Liver (tissue), 9 donors: ENCODE measurements around the gene RSBN1. TPM values are rescaled to one million over a fixed set of nuclear protein-coding genes. Genes with fewer than 3 reads are reported as not detected.

ENCODE experiments used
- DNase-seq: peaks from one replicate; pipeline ENCODE4 v3.0.0-alpha.2; 2017; ENCODE audit warnings: low spot score
- H3K27ac ChIP-seq, 2 donors: one replicate each; pipeline ENCODE4 v1.7.0; 2013; ENCODE audit warnings: inconsistent platforms in 2 of 2, low read length in 2 of 2, control low read depth in 1 of 2, low read depth in 1 of 2, mild to moderate bottlenecking in 1 of 2
- H3K27me3 ChIP-seq, 4 donors: one replicate each; pipeline versions ENCODE4 v1.6.1 to v1.7.0; 2013; ENCODE audit warnings: low read length in 3 of 4, inconsistent platforms in 1 of 4, mild to moderate bottlenecking in 1 of 4, moderate library complexity in 1 of 4; ENCODE audit not compliant: control insufficient read depth in 4 of 4, insufficient read depth in 4 of 4
- H3K36me3 ChIP-seq, 4 donors: one replicate each; pipeline versions ENCODE4 v1.6.1 to v1.7.0; 2013; ENCODE audit warnings: low read length in 3 of 4, mild to moderate bottlenecking in 3 of 4, low read depth in 1 of 4, moderate library complexity in 1 of 4; ENCODE audit not compliant: control insufficient read depth in 4 of 4, insufficient read depth in 3 of 4
- H3K4me1 ChIP-seq, 4 donors: one replicate each; pipeline versions ENCODE4 v1.6.1 to v1.7.0; 2013; ENCODE audit warnings: low read length in 3 of 4, mild to moderate bottlenecking in 3 of 4, moderate library complexity in 1 of 4; ENCODE audit not compliant: control insufficient read depth in 4 of 4, insufficient read depth in 4 of 4
- H3K4me3 ChIP-seq, 3 donors: one replicate each; pipeline versions ENCODE4 v1.6.1 to v1.7.0; 2013; ENCODE audit warnings: low read length in 3 of 3, control low read depth in 1 of 3, low read depth in 1 of 3, mild to moderate bottlenecking in 1 of 3
- H3K9ac ChIP-seq, 2 donors: one replicate each; pipeline ENCODE4 v1.7.0; 2013; ENCODE audit warnings: low read length in 2 of 2, mild to moderate bottlenecking in 2 of 2, moderate library complexity in 2 of 2, control low read depth in 1 of 2, low read depth in 1 of 2
- H3K9me3 ChIP-seq, 4 donors: one replicate each; pipeline versions ENCODE4 v1.6.1 to v1.7.0; 2013; ENCODE audit warnings: low read length in 3 of 4; ENCODE audit not compliant: control insufficient read depth in 4 of 4
- EGR1 ChIP-seq, 2 donors: IDR thresholded peaks; 2 replicates each; pipeline ENCODE4 v1.6.1; 2016 to 2018; ENCODE audit warnings: antibody characterized with exemption in 2 of 2, low read depth in 2 of 2
- FOXA2 ChIP-seq: IDR thresholded peaks from 2 replicates; pipeline ENCODE4 v1.6.1; 2016; ENCODE audit warnings: antibody characterized with exemption
- HNF4G ChIP-seq: IDR thresholded peaks from 2 replicates; pipeline ENCODE4 v1.6.1; 2016; ENCODE audit warnings: antibody characterized with exemption
- JUND ChIP-seq, 2 donors: IDR thresholded peaks; 2 replicates each; pipeline ENCODE4 v1.6.1; 2016; ENCODE audit warnings: antibody characterized with exemption in 2 of 2
- NR2F2 ChIP-seq: IDR thresholded peaks from 2 replicates; pipeline ENCODE4 v1.6.1; 2016; ENCODE audit warnings: antibody characterized with exemption
- RAD21 ChIP-seq, 2 donors: IDR thresholded peaks; 2 replicates each; pipeline ENCODE4 v1.6.1; 2016; ENCODE audit warnings: antibody characterized with exemption in 2 of 2, mild to moderate bottlenecking in 2 of 2
- RXRA ChIP-seq, 2 donors: IDR thresholded peaks; 2 replicates each; pipeline ENCODE4 v1.6.1; 2017 to 2018; ENCODE audit warnings: antibody characterized with exemption in 2 of 2, mild to moderate bottlenecking in 1 of 2
- SP1 ChIP-seq: IDR thresholded peaks from 2 replicates; pipeline ENCODE4 v1.6.1; 2018; ENCODE audit warnings: antibody characterized with exemption, mild to moderate bottlenecking
- TAF1 ChIP-seq: conservative IDR thresholded peaks from 2 replicates; pipeline ENCODE4 v1.6.1; 2016; ENCODE audit warnings: antibody characterized with exemption, mild to moderate bottlenecking
- YY1 ChIP-seq: IDR thresholded peaks from 2 replicates; pipeline ENCODE4 v1.6.1; 2016; ENCODE audit warnings: antibody characterized with exemption, mild to moderate bottlenecking
- WGBS: extraction: QIAGEN DNeasy Blood & Tissue Kit; methylation state at CpG from one replicate; pipeline ENCODE4 v1.1.7; 2013; 5-methylcytosine and 5-hydroxymethylcytosine counted together
- polyA plus RNA-seq, 2 donors: library from polyadenylated mRNA; stranded (reverse) in 1 of 2; unstranded in 1 of 2; fragments of 200-250 nt in 1 of 2; fragments of >200 nt in 1 of 2; fragmentation: Nextera tagmentation in 1 of 2; extraction: Ambion mirVana in 1 of 2; gene quantifications; one replicate each; pipeline versions ENCODE4 v1.2.1 to v1.2.3, GENCODE V29; 2013 to 2015
- total RNA-seq, 2 donors: library from RNA; depleted of rRNA; stranded (reverse); fragments of >200 nt; gene quantifications; one replicate each; pipeline ENCODE4 v1.2.3, GENCODE V29; 2014
- TF ChIP-seq, protein P1 (sequence below): IDR thresholded peaks from 2 replicates; pipeline ENCODE4 v1.6.1; 2016; ENCODE audit warnings: antibody characterized with exemption, mild to moderate bottlenecking
- TF ChIP-seq, protein P2 (sequence below): IDR thresholded peaks from 2 replicates; pipeline ENCODE4 v1.6.1; 2016; ENCODE audit warnings: antibody characterized with exemption
- TF ChIP-seq, protein P3 (sequence below): IDR thresholded peaks from 2 replicates; pipeline ENCODE4 v1.6.1; 2016; ENCODE audit warnings: antibody characterized with exemption
- TF ChIP-seq, protein P4 (sequence below): fragments of 150-350 bp; IDR thresholded peaks from 2 replicates; pipeline ENCODE4 v1.5.1; 2017; ENCODE audit warnings: improper control_type of control experiment, low read depth, low read length; ENCODE audit not compliant: missing input control
- donor health status: healthy.
- donor health status: healthy.
- donor health status: healthy.
- donor health status: healthy.
- donor health status: healthy.

RSBN1 gene
- total and polyA plus RNA-seq, 4 donors, result 2.3 to 11.3 (median 5.6) TPM

DNA sequence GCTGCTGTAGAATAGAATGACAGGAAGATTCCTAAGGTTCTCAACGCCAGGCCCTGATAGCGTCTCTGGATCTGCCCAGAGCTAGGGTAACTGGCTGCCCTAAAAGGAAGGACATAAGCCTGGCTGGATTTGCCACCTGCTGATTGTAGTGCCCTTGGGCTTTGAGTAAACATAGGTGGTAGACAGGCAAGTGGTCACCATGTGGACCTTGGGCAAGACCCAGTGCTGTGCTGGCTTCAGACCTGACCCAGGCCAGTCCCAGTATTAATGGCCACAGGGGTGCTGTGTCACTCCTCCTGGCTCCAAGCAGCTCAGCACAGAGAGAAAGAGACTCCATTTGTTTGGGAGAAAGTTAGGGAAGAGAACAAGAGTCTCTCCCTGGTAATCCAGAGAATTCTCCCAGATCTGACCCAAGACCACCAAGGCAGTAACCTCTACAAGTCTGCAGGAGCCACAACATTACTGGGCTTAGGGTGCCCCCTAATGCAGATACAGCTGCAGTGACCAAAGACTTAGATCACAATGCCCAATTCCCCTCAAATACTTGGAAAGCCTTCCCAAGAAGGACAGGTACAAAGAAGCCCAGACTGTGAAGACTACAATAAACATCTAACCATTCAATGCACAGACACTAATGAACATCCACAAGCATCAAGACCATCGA lies 97.5 kb downstream of the RSBN1 start:
- Histone ChIP-seq H3K27ac (no peak overlapping the region), H3K4me1 (no peaks in the 10 kb centered on the region), H3K36me3 (peaks cover 6 to 10% (median 8%) of the 10 kb centered on the region in 4 donors), H3K27me3 (no peaks in the 10 kb centered on the region), H3K9ac (no peak overlapping the region), H3K4me3 (no peak overlapping the region), H3K9me3 (peaks cover 0 to 2% (median 0%) of the 10 kb centered on the region in 4 donors)
- no peak for TF ChIP-seq NR2F2
- TF ChIP-seq, protein P1, sequence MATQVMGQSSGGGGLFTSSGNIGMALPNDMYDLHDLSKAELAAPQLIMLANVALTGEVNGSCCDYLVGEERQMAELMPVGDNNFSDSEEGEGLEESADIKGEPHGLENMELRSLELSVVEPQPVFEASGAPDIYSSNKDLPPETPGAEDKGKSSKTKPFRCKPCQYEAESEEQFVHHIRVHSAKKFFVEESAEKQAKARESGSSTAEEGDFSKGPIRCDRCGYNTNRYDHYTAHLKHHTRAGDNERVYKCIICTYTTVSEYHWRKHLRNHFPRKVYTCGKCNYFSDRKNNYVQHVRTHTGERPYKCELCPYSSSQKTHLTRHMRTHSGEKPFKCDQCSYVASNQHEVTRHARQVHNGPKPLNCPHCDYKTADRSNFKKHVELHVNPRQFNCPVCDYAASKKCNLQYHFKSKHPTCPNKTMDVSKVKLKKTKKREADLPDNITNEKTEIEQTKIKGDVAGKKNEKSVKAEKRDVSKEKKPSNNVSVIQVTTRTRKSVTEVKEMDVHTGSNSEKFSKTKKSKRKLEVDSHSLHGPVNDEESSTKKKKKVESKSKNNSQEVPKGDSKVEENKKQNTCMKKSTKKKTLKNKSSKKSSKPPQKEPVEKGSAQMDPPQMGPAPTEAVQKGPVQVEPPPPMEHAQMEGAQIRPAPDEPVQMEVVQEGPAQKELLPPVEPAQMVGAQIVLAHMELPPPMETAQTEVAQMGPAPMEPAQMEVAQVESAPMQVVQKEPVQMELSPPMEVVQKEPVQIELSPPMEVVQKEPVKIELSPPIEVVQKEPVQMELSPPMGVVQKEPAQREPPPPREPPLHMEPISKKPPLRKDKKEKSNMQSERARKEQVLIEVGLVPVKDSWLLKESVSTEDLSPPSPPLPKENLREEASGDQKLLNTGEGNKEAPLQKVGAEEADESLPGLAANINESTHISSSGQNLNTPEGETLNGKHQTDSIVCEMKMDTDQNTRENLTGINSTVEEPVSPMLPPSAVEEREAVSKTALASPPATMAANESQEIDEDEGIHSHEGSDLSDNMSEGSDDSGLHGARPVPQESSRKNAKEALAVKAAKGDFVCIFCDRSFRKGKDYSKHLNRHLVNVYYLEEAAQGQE, result no peak
- TF ChIP-seq RAD21 (IDR thresholded peaks at IDR 0.05), result no peak
- no peak for TF ChIP-seq HNF4G
- TF ChIP-seq JUND (IDR thresholded peaks at IDR 0.05), result no peak
- TF ChIP-seq, protein P2, sequence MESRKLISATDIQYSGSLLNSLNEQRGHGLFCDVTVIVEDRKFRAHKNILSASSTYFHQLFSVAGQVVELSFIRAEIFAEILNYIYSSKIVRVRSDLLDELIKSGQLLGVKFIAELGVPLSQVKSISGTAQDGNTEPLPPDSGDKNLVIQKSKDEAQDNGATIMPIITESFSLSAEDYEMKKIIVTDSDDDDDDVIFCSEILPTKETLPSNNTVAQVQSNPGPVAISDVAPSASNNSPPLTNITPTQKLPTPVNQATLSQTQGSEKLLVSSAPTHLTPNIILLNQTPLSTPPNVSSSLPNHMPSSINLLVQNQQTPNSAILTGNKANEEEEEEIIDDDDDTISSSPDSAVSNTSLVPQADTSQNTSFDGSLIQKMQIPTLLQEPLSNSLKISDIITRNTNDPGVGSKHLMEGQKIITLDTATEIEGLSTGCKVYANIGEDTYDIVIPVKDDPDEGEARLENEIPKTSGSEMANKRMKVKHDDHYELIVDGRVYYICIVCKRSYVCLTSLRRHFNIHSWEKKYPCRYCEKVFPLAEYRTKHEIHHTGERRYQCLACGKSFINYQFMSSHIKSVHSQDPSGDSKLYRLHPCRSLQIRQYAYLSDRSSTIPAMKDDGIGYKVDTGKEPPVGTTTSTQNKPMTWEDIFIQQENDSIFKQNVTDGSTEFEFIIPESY, result no peak
- TF ChIP-seq, protein P3, sequence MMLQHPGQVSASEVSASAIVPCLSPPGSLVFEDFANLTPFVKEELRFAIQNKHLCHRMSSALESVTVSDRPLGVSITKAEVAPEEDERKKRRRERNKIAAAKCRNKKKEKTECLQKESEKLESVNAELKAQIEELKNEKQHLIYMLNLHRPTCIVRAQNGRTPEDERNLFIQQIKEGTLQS, result no peak
- no peak for TF ChIP-seq FOXA2
- TF ChIP-seq YY1, result no peak
- TF ChIP-seq, protein P4, sequence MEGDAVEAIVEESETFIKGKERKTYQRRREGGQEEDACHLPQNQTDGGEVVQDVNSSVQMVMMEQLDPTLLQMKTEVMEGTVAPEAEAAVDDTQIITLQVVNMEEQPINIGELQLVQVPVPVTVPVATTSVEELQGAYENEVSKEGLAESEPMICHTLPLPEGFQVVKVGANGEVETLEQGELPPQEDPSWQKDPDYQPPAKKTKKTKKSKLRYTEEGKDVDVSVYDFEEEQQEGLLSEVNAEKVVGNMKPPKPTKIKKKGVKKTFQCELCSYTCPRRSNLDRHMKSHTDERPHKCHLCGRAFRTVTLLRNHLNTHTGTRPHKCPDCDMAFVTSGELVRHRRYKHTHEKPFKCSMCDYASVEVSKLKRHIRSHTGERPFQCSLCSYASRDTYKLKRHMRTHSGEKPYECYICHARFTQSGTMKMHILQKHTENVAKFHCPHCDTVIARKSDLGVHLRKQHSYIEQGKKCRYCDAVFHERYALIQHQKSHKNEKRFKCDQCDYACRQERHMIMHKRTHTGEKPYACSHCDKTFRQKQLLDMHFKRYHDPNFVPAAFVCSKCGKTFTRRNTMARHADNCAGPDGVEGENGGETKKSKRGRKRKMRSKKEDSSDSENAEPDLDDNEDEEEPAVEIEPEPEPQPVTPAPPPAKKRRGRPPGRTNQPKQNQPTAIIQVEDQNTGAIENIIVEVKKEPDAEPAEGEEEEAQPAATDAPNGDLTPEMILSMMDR, result no peak
- TF ChIP-seq RXRA (IDR thresholded peaks at IDR 0.05), result no peak
- TF ChIP-seq EGR1 (IDR thresholded peaks at IDR 0.05; ENCODE audit: low read depth in 2 of 2), result no peak
- no peak for TF ChIP-seq TAF1
- no peak for TF ChIP-seq SP1
- no peak for DNase-seq
- WGBS, result 95% methylated on average over 3 of the region's 3 CpGs

Other genes starting within 250 kb of the RSBN1 start
- 10 to 100 TPM in 1 of 2 donors, 1 to 10 TPM in 1; 9.4 to 14.0 TPM for gene PHTF1, start 53.0 kb downstream of the RSBN1 start, total RNA-seq
- 1 to 10 TPM; 3.2 to 5.2 TPM for gene PHTF1, start 53.0 kb downstream of the RSBN1 start, polyA plus RNA-seq
- 1 to 10 TPM; 1.5 to 1.9 TPM for gene PTPN22, start 59.2 kb upstream of the RSBN1 start, total RNA-seq
- gene PTPN22, start 59.2 kb upstream of the RSBN1 start, polyA plus RNA-seq, result under 1 TPM; 0.24 to 0.54 TPM
- gene BCL2L15, start 75.1 kb upstream of the RSBN1 start, total RNA-seq, result under 1 TPM; 0.17 to 0.70 TPM
- under 1 TPM; 0.04 to 0.06 TPM for gene BCL2L15, start 75.1 kb upstream of the RSBN1 start, polyA plus RNA-seq
- 10 to 100 TPM in 1 of 2 donors, 1 to 10 TPM in 1; 9.4 to 10.6 TPM for gene AP4B1, start 92.3 kb upstream of the RSBN1 start, total RNA-seq
- 1 to 10 TPM; 4.3 to 4.6 TPM for gene AP4B1, start 92.3 kb upstream of the RSBN1 start, polyA plus RNA-seq
- 1 to 10 TPM; 1.0 to 6.6 TPM for gene DCLRE1B, start 92.8 kb upstream of the RSBN1 start, total RNA-seq
- gene DCLRE1B, start 92.8 kb upstream of the RSBN1 start, polyA plus RNA-seq, result 1 to 10 TPM in 1 of 2 donors, under 1 TPM in 1; 0.82 to 1.5 TPM
- 10 to 100 TPM; 21.0 to 50.2 TPM for gene HIPK1, start 116.8 kb upstream of the RSBN1 start, total RNA-seq
- 1 to 10 TPM; 8.7 to 9.2 TPM for gene HIPK1, start 116.8 kb upstream of the RSBN1 start, polyA plus RNA-seq
- gene OLFML3, start 167.0 kb upstream of the RSBN1 start, total RNA-seq, result 10 to 100 TPM; 10.8 to 13.6 TPM
- 10 to 100 TPM in 1 of 2 donors, 1 to 10 TPM in 1; 8.3 to 16.7 TPM for gene OLFML3, start 167.0 kb upstream of the RSBN1 start, polyA plus RNA-seq